Measurements from ENCODE around the gene AP2A2.

The AP2A2 gene

DNA sequence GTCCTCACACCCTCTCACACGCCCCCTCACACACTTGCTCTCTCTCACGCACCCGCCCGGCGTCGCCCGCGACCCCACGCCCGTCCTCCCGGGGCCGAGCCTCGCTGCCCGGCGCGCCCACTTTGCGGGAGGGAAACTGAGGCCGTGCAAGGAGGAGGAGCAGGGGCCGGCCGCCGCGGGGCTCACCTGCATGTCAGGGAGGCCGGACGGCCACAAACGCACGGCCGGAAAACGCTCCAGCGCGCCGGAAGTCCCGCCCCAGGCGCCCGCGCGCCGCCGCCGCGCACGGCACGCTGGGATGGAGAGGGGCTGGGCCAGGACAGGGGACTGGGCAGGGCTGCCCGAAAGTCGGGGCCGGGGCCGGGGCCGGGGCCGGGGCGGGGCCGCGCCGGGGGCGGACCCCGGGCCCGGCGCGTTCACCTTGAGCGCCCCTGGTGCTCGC lies 15.1 kb upstream of the AP2A2 start, which contains the start of gene CHID1:
TSS of gene CHID1 (minus strand) at position 222 of the 442 bp plus-strand sequence. CDS start 5,994 bp downstream, outside the sequence.
- peaks cover 19% of the 10 kb centered on the region for H3K4me1 Mint-ChIP-seq (ENCODE audit: low read depth)
- no peaks in the 10 kb centered on the region for H3K9me3 Mint-ChIP-seq (ENCODE audit: low read depth)
- H3K4me3 Mint-ChIP-seq, result peak within 1 kb of the TSS; percentile 94
- no peaks in the 10 kb centered on the region for H3K36me3 Mint-ChIP-seq
- peak within 1 kb of the TSS; percentile 94 for H3K27ac Mint-ChIP-seq
- no peaks in the 10 kb centered on the region for H3K27me3 Mint-ChIP-seq

DNA sequence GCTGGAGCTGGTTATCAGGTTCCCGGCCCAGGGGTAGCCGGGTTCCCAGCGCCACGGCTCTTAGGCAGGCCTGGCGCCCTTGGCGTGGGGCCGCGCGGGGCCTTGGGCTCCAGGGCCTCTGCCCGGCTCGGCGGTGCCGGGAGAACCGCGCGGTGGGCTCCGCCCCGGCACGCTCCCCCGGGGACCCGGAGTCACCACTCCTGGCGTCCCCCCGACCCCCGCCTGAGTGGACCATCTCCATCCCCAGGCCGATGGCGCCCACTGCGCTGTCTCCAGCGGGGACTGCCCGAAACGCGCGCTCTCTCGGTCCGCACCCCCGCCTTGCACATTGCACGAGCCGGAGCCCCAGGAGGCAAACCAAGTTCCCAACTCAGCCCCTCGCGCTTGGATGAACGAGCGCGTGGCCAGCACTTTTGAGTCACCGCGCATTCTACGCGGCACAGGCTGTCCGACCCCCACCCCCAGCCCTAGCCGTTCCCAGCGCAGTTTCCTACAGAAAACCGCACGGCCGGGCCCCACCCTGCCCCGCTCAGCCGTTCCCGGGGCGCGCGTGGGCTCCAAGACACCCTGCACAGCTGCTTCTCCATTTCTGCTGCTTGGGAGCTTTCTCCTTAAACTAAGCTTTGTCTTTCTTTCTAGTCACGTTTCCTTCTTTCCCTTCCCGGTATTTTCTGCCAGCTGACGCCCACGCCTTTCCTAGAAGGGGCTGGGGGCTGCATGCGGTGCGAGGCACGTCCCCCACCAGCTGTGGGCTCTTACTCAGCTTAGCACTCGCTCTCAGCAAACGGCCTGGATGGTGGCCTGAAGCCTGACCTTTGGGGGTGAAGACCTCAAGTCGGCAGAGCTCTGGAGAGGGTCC lies 14.4 kb upstream of the AP2A2 start:
- no peaks in the 10 kb centered on the region for H3K9me3 Mint-ChIP-seq (ENCODE audit: low read depth)
- H3K4me3 Mint-ChIP-seq, result peak overlapping the region; percentile 93
- H3K27me3 Mint-ChIP-seq, result no peaks in the 10 kb centered on the region
- H3K36me3 Mint-ChIP-seq, result no peaks in the 10 kb centered on the region
- H3K27ac Mint-ChIP-seq, result peak overlapping the region; percentile 94
- H3K4me1 Mint-ChIP-seq (ENCODE audit: low read depth), result peaks cover 18% of the 10 kb centered on the region

DNA sequence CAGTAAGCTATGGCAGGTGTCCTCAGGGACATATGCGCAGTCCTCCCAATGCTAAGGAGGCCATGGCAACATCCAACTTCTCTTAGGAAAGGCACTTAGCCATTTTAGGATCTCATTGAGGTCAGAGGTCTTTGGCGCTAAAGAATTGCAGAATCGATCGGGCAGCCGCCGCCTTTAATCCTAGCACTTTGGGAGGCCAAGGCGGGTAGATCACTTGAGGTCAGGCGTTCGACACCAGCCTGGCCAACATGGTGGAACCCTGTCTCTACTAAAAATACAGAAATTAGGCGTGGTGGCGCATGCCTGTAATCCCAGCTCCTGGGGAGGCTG lies 13.8 kb upstream of the AP2A2 start:
- H3K36me3 Mint-ChIP-seq, result no peaks in the 10 kb centered on the region
- H3K9me3 Mint-ChIP-seq (ENCODE audit: low read depth), result no peaks in the 10 kb centered on the region
- no peaks in the 10 kb centered on the region for H3K27me3 Mint-ChIP-seq
- H3K27ac Mint-ChIP-seq, result peak overlapping the region; percentile 94
- H3K4me3 Mint-ChIP-seq, result peak overlapping the region; percentile 93
- peaks cover 18% of the 10 kb centered on the region for H3K4me1 Mint-ChIP-seq (ENCODE audit: low read depth)

DNA sequence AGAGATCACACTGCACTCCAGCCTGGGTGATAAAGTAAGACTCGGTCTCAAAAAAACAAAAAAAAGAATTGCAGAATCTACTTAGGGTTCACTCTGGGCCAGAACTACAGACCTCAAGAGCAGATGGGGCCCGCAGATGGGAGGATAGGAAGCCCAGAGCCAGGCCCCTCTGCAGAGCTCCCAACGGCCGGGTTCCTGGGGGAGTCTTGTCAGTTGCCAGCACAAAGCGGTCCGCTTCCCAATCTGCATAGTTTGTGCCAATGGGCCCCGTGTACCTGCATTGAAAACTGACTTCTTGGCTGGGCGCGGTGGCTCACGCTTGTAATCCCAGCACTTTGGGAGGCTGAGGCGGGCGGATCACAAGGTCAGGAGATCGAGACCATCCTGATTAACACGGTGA lies 13.4 kb upstream of the AP2A2 start:
- Mint-ChIP-seq H3K9me3 (ENCODE audit: low read depth) (no peaks in the 10 kb centered on the region), H3K4me3 (peak overlapping the region; percentile 93), H3K27me3 (no peaks in the 10 kb centered on the region), H3K4me1 (ENCODE audit: low read depth) (peaks cover 18% of the 10 kb centered on the region), H3K36me3 (no peaks in the 10 kb centered on the region), H3K27ac (no peak overlapping the region)

DNA sequence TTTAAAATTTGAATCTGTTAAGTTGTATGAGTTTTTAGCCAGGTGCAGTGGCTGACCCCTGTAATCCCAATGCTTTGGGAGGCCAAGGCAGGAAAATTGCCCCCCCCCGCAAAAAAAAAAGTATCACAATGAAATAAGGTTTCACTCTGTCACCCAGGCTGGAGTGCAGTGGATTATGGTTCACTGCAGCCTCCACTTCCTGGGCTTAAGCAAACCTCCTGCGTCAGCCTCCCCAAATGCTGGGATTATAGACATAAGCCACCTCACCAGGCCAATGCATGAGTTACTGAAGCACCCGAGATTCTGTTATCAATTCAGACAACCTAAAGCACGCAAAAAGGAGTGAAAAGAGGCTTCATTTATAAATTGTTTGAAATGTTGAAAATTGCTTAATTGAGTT lies 12.6 kb upstream of the AP2A2 start:
- Mint-ChIP-seq H3K4me1 (ENCODE audit: low read depth) (peaks cover 15% of the 10 kb centered on the region), H3K4me3 (no peak overlapping the region), H3K27ac (no peak overlapping the region), H3K27me3 (no peaks in the 10 kb centered on the region), H3K36me3 (no peaks in the 10 kb centered on the region), H3K9me3 (ENCODE audit: low read depth) (no peaks in the 10 kb centered on the region)

DNA sequence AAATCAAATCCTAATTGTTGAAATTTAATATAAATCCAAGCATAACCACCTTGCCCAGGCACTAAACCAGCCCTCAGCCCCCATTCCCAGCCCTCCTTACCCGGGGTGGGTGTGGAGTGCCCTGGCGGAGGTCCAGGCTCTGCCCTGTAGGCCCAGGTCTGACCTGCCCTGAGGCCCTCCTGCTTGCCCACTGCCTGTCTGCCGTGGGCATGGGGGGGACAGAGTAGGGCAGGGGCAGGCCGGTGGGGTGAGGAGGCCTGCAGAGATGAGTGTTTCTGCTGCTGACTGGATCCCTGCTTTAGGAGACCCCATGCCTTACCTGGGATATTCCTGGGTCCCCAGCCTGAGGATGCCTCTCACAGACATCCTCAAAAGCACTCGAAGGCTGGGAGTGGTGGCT lies 11.5 kb upstream of the AP2A2 start:
- Mint-ChIP-seq H3K9me3 (ENCODE audit: low read depth) (no peaks in the 10 kb centered on the region), H3K4me3 (no peak overlapping the region), H3K36me3 (no peaks in the 10 kb centered on the region), H3K4me1 (ENCODE audit: low read depth) (peaks cover 12% of the 10 kb centered on the region), H3K27me3 (no peaks in the 10 kb centered on the region), H3K27ac (no peak overlapping the region)

DNA sequence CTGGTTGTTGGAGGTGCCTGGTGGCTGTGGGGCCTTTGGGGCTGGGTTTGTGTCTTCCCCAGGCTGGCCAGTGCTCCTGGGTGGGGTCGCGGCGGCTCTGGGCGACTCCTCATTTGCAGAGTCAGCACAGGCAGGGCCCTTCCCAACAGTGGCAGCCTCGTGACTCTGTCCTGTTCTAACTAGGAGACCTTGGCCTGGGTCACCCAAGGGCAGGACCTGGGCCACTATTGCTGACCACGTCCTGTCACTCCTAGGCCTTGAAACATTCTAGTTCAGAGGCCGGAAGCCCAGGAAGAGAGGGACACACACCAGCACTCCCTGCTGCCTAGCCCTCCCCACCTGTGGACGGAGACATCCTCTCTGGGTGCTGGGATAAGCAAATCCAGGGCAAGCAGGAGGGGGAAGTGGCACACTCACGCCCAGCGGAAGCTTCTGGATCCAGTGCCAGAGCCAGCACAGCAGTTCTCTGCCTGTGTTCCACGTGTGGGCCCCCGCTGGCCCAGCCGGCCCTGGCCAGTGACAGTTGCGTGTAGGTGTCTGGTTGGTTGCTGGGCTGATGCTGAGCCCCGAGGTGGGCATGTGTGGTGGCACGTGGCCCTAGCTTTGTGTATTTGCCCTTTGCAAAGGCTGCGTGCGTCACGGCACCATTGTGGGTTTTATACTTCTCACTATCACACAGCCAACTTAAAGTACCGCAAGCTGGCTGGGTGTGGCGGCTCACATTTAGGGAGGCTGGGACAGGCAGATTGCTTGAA lies 10.7 kb upstream of the AP2A2 start:
- no peaks in the 10 kb centered on the region for H3K36me3 Mint-ChIP-seq
- no peaks in the 10 kb centered on the region for H3K9me3 Mint-ChIP-seq (ENCODE audit: low read depth)
- H3K27ac Mint-ChIP-seq, result no peak overlapping the region
- H3K27me3 Mint-ChIP-seq, result no peaks in the 10 kb centered on the region
- no peak overlapping the region for H3K4me3 Mint-ChIP-seq
- peaks cover 8% of the 10 kb centered on the region for H3K4me1 Mint-ChIP-seq (ENCODE audit: low read depth)

DNA sequence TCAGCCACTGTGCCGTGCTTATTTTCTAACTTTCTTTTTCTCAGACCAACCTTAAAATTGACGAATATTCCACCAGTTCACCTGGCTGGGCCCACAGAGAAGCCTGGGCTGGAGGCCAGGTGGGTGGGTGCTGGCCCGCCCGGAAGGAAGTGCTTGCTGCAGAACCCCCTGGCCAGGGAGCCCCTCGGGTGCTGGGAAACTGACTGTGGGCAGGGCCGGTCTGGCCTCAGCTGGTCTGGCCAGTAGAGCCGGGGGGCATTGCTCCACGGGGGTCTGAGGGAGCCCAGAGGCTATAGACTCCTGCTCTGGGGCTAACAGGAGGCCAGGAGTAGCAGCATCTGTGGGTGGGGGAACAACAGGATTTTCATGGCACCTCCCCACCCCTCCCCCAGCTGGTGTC lies 8.2 kb upstream of the AP2A2 start:
- Mint-ChIP-seq H3K36me3 (no peaks in the 10 kb centered on the region), H3K4me1 (ENCODE audit: low read depth) (peaks cover 2% of the 10 kb centered on the region), H3K4me3 (no peak overlapping the region), H3K27ac (no peak overlapping the region), H3K9me3 (ENCODE audit: low read depth) (no peaks in the 10 kb centered on the region), H3K27me3 (no peaks in the 10 kb centered on the region)

DNA sequence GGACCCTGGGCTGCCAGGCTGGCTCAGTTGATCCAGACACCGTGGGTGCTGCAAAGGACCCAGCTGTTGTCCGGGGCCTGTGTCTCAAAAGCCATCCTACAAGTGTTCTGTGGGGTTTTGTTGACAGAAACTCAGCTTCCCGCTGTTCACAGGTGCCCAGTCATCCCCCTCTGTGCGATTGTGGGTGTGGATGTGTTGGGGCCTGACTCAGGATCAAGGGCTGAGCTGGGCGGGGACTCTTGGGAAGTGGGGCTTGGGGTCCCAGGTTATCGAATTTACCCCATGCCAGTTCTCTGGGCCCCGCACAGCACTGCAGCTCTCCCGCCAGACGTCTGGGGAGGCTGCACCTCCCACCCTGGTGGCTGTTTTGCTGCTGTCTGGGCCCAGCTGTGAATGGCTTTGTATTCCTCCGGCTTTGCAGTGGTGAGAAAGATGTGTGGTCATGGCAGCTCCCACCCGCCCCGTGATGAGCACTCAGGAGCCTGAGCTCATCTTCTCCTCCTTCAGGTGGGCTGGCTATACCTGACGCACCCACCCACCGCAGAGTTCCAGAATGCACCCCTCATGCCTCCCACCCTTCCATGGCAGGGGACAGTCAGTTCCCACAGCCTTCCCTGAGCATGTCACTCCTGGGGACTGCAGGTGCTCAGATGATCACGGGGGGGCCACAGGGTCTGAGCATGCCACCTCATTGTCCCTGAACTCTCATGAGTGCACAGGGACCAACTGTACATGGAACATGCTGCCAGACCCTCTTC lies 3.6 kb upstream of the AP2A2 start:
- no peaks in the 10 kb centered on the region for H3K27me3 Mint-ChIP-seq
- peaks cover 10% of the 10 kb centered on the region for H3K4me1 Mint-ChIP-seq (ENCODE audit: low read depth)
- H3K27ac Mint-ChIP-seq, result no peak overlapping the region
- H3K36me3 Mint-ChIP-seq, result no peaks in the 10 kb centered on the region
- H3K4me3 Mint-ChIP-seq, result no peak overlapping the region
- H3K9me3 Mint-ChIP-seq (ENCODE audit: low read depth), result no peaks in the 10 kb centered on the region

DNA sequence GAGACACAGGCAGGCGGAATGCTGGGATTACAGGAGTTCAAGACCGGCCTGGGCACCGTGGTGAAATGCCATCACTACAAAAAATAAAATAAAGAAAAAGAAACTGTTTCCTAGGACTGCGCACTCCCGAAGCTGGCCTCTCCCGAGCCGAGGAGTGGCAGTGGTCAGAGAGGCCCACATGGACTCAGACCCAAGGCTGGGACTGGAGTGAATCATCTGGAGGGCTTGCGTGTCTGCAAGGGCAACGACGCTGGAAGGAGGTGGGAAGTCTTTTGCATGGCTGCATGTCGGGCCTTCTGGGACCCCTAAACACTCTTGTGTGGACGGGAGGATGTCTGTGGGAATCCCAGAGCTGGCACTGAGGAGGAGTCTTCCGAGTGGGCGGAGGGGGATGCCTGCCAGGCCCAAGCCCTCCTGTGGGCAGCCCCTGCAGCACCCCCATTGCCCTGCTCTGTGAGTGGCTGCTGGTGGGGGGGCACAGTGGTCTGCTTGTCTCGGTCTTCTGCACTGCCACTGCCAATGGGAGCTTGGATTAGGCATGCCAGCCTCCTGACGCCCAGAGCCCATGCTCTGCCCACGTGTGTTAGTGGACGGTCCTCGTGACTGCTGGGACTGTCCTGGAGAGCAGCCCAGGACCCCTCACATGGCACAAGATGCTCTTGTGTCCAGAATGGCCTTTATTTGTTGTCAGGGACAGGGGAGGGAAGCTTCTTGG lies 1.8 kb upstream of the AP2A2 start:
- H3K36me3 Mint-ChIP-seq, result no peaks in the 10 kb centered on the region
- peak overlapping the region; percentile 34 for H3K27ac Mint-ChIP-seq
- no peaks in the 10 kb centered on the region for H3K27me3 Mint-ChIP-seq
- H3K4me1 Mint-ChIP-seq (ENCODE audit: low read depth), result peaks cover 28% of the 10 kb centered on the region
- no peak overlapping the region for H3K4me3 Mint-ChIP-seq
- no peaks in the 10 kb centered on the region for H3K9me3 Mint-ChIP-seq (ENCODE audit: low read depth)

DNA sequence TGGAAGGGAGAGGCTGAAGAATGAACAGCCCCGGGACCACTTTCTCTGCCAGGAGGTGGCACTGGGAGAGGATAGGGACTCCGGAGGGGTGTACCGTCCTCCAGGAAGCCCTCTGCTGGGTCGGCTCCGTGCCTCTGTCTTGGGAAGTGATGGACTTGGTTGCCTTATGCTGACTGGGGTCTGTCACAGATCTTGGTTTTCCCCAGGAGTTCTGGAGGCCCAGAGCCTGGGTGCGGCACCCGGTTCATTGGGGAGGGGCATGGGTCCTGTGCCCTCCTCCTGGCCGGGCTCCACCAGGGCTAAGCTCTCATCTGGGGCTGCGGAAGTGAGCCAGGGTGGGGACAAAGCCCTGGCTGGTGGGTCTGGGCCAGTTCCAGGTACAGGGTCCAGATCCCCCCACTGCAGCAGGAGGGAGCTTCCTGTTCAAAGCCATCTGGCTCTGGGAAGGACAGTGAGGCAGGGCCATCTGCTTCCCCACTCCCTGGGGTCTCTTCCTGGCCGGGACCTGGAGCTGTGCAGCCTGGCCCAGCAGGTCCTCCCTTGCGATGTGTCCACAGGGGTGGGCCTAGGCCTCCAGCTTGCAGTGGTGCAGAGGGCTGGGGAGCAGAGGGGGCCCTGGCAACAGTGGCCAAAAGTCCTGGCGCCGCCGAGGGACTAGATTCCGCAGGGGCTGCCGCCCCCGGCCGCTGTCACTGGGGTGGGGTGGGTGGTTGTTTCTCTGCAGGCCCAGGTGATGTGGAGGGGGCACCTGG lies 1.1 kb upstream of the AP2A2 start:
- Mint-ChIP-seq H3K4me3 (no peak overlapping the region), H3K36me3 (no peaks in the 10 kb centered on the region), H3K4me1 (ENCODE audit: low read depth) (peaks cover 33% of the 10 kb centered on the region), H3K27me3 (no peaks in the 10 kb centered on the region), H3K27ac (no peak overlapping the region), H3K9me3 (ENCODE audit: low read depth) (no peaks in the 10 kb centered on the region)

DNA sequence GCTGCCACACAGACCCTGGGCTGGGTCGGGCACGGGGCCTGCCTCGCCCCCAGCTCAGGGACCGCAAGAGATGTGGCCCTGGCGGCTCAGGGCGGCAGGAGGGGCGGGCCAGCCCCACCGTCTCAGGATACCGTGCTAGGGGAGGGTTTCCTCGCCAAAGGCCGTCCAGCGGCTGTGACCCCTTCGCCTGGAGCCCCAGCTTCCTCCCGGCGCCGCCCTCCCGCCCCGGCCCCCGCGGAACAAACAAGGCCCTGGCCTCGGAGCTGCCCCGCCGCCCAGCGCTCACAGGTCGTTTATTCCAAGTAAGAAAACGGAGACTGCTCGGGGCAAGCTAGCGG lies 543 bp upstream of the AP2A2 start:
- Mint-ChIP-seq H3K27ac (no peak overlapping the region), H3K4me1 (ENCODE audit: low read depth) (peaks cover 36% of the 10 kb centered on the region), H3K27me3 (no peaks in the 10 kb centered on the region), H3K9me3 (ENCODE audit: low read depth) (no peaks in the 10 kb centered on the region), H3K4me3 (no peak overlapping the region), H3K36me3 (no peaks in the 10 kb centered on the region)

DNA sequence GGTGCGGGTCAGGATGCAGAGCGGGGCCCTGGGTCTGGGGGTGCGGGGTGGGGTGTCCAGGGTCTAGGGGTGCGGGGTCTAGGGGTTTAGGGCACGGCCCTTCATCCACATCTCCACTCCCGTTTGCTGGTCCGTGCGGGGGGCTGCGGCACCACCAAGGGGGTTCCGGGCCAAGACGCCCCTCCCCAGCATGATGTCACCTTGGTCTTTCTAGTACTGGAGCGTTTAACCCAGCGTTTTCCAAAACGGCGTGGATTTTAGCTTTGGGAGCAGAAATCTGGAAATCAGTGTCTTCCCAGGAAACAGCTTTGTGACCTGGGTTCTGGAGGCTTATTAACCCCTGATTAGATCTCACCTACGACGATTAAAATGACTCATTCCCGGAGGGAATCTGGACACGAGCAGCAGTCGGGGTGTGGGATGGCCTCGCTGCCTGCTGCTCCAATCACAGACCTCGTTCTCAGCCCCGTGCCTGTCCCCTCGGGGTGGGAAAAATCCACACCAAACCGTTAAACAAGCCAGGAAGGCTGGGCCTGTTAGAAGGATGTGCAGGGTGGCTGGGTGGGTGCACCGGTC lies 759 bp downstream of the AP2A2 start:
- H3K27ac Mint-ChIP-seq, result peak overlapping the region; percentile 86
- H3K9me3 Mint-ChIP-seq (ENCODE audit: low read depth), result no peaks in the 10 kb centered on the region
- H3K36me3 Mint-ChIP-seq, result peaks cover 2% of the 10 kb centered on the region
- peak overlapping the region; percentile 87 for H3K4me3 Mint-ChIP-seq
- H3K27me3 Mint-ChIP-seq, result no peaks in the 10 kb centered on the region
- H3K4me1 Mint-ChIP-seq (ENCODE audit: low read depth), result peaks cover 46% of the 10 kb centered on the region

DNA sequence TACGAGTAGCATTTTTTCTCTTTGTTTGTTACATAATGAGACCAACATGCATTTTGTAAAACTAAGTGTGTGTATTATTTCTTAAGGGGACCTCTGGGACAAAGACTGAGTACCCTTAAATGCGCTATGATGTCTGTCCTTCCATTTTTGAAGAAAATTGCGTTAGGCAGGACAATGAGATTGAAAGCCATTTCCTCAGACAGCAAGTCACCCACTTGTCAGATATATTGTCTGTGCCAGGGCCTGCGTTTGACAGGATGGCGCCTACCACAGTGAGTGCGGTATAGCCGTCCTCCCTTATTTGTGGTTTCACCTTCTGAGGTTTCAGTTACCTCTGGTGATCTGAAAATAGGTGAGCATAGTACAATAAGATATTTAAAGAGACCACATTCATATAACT lies 2.2 kb downstream of the AP2A2 start:
- peaks cover 55% of the 10 kb centered on the region for H3K4me1 Mint-ChIP-seq (ENCODE audit: low read depth)
- H3K36me3 Mint-ChIP-seq, result peaks cover 2% of the 10 kb centered on the region
- peak overlapping the region; percentile 61 for H3K27ac Mint-ChIP-seq
- peak overlapping the region; percentile 87 for H3K4me3 Mint-ChIP-seq
- no peaks in the 10 kb centered on the region for H3K27me3 Mint-ChIP-seq
- no peaks in the 10 kb centered on the region for H3K9me3 Mint-ChIP-seq (ENCODE audit: low read depth)

Data from activated naive CD8-positive, alpha-beta T cell (primary cell).